Retinal pigment epithelial cell (primary cell): ENCODE data around the gene OR1F1.
"Not testable (repeated sequence)": the region's sequence is repeated elsewhere in the genome, so short reads cannot be mapped to it uniquely, and the experiment has no call there.

Source experiments
- DNase-seq: peaks from one replicate; pipeline ENCODE4 v3.0.0-alpha.2; 2010; ENCODE audit warnings: low read depth
- H3K4me3 ChIP-seq: 2 replicates; pipeline ENCODE4 v1.5.1; 2011; ENCODE audit warnings: mild to moderate bottlenecking, low read length, control low read depth, moderate library complexity
- TF ChIP-seq, protein P1 (sequence below): conservative IDR thresholded peaks from 2 replicates; pipeline ENCODE4 v1.5.1; 2011; ENCODE audit warnings: low read depth, low read length, control low read depth, inconsistent platforms

OR1F1 gene

GRCh38 chr16:3179651-3180050 lies 8.4 kb upstream of the OR1F1 start:
- H3K4me3 ChIP-seq: no peak overlapping the region
- DNase-seq: no peak
- TF ChIP-seq, protein P1, sequence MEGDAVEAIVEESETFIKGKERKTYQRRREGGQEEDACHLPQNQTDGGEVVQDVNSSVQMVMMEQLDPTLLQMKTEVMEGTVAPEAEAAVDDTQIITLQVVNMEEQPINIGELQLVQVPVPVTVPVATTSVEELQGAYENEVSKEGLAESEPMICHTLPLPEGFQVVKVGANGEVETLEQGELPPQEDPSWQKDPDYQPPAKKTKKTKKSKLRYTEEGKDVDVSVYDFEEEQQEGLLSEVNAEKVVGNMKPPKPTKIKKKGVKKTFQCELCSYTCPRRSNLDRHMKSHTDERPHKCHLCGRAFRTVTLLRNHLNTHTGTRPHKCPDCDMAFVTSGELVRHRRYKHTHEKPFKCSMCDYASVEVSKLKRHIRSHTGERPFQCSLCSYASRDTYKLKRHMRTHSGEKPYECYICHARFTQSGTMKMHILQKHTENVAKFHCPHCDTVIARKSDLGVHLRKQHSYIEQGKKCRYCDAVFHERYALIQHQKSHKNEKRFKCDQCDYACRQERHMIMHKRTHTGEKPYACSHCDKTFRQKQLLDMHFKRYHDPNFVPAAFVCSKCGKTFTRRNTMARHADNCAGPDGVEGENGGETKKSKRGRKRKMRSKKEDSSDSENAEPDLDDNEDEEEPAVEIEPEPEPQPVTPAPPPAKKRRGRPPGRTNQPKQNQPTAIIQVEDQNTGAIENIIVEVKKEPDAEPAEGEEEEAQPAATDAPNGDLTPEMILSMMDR: no peak

DNA sequence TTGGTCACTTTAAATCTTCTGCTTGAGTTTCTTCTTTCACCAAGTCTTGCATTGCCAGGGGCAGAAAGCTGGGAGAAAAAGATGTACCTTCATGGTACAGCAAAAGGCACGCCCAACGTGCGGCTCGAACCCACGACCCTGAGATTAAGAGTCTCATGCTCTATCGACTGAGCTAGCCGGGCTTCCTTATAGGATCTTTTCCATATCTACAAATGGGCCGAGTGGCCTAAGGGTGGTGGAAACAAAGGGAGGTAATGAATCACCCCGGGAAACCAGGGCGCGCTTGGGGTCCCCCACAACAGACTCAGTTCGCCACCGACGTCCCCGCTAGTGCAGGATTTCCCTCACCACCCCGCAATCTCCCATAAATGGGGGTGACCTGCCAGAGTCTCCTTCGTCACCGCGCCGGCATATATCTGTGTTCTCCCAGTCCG lies 7.5 kb upstream of the OR1F1 start:
- no peak for DNase-seq
- TF ChIP-seq, protein P1: no peak

GRCh38 chr16:3182293-3182607 lies 5.8 kb upstream of the OR1F1 start:
- DNase-seq, H3K4me3 ChIP-seq: not testable (repeated sequence)

More for the DNA sequence above, 7.5 kb upstream of the OR1F1 start:
- H3K4me3 ChIP-seq: no peak overlapping the region

DNA sequence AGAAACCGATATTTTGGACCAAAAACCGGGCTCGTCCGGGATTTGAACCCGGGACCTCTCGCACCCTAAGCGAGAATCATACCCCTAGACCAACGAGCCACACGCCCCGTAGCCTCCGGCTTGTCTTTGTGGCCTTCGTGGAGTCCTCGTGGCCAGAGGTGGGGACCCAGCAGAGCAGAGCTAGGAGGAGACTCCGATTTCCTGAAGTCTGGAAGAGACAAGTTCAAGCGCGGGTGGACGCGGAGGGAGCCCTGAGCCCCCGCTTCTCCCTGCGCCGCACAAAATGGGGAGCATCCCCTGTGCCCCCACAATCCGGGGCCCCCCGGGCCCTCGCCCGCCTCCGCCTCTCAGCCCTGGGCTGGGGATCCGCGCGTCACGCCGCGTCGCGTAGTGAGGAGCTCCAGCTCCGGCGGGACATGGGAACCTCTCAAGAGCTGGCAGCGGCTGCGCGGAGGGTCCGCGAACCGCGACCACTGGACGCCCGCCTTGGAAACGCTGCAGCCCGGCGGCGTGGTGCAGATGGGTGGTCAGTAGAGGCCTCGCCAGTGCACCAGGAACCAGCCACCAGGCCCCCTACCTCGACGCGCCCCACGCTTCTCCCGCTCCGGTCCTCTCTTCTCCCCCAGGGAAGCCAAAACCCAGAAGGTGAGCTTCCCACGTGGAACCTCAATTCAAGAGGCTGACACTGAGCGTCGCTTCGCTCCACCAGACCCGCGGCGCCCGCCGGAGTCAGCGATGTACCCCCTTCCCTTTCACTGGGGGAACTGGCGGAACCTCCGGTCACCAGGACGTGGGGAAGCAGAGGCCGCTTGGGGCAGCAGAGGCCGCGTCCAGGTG lies 5.2 kb upstream of the OR1F1 start:
- H3K4me3 ChIP-seq: peak overlapping the region; percentile 42
- TF ChIP-seq, protein P1: peak; percentile 25
- DNase-seq: no peak

DNA sequence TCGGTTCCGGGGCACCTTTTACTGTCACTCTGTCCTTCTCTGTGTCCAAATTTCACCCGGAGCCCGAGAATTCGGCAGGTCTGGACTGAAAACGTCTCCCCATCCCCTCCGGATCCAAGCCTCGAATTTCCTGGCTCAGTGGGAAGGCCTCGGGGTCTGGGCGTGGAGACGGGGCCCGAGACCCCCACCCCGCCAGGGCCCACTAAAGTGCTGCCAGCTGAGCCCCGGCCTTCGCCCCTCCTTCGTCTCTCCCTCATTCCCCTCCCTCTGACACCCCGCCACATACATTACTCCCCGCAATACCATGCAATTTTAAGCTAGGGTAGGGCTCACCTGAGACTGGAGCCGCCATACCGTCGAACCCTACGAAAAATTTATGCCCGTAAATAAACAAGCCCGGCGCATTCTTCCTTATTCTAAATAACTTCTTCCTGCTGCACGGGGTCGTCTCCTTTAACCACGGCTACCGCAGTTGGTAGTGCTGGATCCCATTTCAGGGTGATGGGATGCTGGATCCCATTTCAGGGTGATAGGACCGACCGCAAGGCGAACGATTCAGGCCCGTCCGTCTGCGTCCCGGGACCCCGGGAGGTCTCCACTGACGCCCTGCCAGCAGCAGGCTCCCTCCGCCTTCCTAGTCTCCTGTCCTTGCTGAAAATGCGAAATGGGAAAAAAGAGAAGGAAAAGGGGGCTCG lies 4.4 kb upstream of the OR1F1 start:
- no peak for DNase-seq
- H3K4me3 ChIP-seq: peak overlapping the region; percentile 42
- TF ChIP-seq, protein P1: no peak

GRCh38 chr16:3186946-3187690 lies 886 bp upstream of the OR1F1 start:
- DNase-seq: no peak
- TF ChIP-seq, protein P1: no peak
- no peak overlapping the region for H3K4me3 ChIP-seq

DNA sequence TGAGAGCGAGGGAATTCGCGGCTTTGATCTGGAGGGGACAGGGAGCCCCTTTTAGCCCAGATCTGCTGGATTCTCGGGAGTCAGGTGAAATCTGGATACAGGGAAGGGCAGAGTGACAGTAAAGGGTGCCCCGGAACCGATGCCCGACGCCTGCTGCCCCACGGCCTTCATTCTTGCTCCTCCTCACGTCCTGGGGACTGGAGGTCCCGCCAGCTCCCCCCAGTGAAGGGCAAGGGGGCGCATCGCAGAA lies 596 bp downstream of the OR1F1 start:
- TF ChIP-seq, protein P1: no peak
- peak overlapping the region; percentile 67 for H3K4me3 ChIP-seq
- DNase-seq: no peak
